Peyer's patch (tissue), 4 donors: Measurements from ENCODE around the gene MEF2C.

Experiments
- POLR2A ChIP-seq, 2 donors: fragments of 450-650 bp; IDR thresholded peaks; one replicate each; pipeline ENCODE4 v1.5.1; 2017; ENCODE audit warnings: antibody characterized with exemption in 2 of 2, mild to moderate bottlenecking in 2 of 2, moderate library complexity in 2 of 2
- TF ChIP-seq, protein P1 (sequence below), 6 experiments: fragments of 450-650 bp in 4 of 6; fragments of 200-600 bp in 2 of 6; sonication (generic) in 1 of 6; IDR thresholded peaks; one replicate each; pipeline ENCODE4 v1.5.1; 2017 to 2019; ENCODE audit warnings: antibody characterized with exemption in 6 of 6, mild to moderate bottlenecking in 3 of 6, moderate library complexity in 1 of 6

DNA sequence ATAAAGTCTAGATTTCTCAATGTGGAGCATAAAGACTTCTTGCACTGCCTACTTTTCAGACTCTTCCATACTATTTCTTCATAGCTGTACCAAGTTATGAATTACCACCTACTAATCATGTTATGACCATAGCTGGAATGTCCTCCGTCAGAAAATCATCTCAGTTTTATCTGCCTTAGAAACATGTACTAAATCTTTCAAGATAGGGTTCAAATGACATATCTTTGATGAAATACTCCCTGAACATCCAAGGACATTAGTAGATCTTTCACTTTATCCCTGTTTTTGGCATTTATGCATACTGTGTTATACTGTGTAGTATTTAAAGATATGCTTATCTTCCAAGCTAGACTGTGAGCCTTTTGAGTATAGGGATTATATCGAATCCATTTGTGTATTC, 49.6 kb upstream of the MEF2C start:
- TF ChIP-seq POLR2A (IDR thresholded peaks at IDR 0.05), result no peak
- TF ChIP-seq, protein P1, sequence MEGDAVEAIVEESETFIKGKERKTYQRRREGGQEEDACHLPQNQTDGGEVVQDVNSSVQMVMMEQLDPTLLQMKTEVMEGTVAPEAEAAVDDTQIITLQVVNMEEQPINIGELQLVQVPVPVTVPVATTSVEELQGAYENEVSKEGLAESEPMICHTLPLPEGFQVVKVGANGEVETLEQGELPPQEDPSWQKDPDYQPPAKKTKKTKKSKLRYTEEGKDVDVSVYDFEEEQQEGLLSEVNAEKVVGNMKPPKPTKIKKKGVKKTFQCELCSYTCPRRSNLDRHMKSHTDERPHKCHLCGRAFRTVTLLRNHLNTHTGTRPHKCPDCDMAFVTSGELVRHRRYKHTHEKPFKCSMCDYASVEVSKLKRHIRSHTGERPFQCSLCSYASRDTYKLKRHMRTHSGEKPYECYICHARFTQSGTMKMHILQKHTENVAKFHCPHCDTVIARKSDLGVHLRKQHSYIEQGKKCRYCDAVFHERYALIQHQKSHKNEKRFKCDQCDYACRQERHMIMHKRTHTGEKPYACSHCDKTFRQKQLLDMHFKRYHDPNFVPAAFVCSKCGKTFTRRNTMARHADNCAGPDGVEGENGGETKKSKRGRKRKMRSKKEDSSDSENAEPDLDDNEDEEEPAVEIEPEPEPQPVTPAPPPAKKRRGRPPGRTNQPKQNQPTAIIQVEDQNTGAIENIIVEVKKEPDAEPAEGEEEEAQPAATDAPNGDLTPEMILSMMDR (IDR thresholded peaks at IDR 0.05), result no peak
